ENCODE measurements around the gene NSMCE4A.
"Not testable (repeated sequence)": the region's sequence is repeated elsewhere in the genome, so short reads cannot be mapped to it uniquely, and the experiment has no call there.

NSMCE4A gene

GRCh38 chr10:121942749-121943416 is 32.1 kb downstream of the NSMCE4A start:
- no peaks in the 10 kb centered on the region for H3F3A ChIP-seq (ENCODE audit: insufficient read depth, low read length)
- H3K4me3 ChIP-seq (ENCODE audit: low read length): no peak overlapping the region
- no peaks in the 10 kb centered on the region for H3K4me1 ChIP-seq (ENCODE audit: low read length)
- TF ChIP-seq EZH2 (optimal IDR thresholded peaks at IDR 0.05; ENCODE audit: low read depth, low read length) (no peak), EZH2phosphoT487 (IDR thresholded peaks at IDR 0.05; ENCODE audit: low read length) (no peak), CTCF (IDR thresholded peaks at IDR 0.05; ENCODE audit: low read length) (no peak)
- H3K4me2 ChIP-seq (ENCODE audit: low read depth, low read length): no peak overlapping the region
- no peak for DNase-seq
- no peak overlapping the region for H3K27ac ChIP-seq (ENCODE audit: low read length)
- no peaks in the 10 kb centered on the region for H3K36me3 ChIP-seq (replicated peaks; ENCODE audit: insufficient read depth, low read length)
- H4K20me1 ChIP-seq (ENCODE audit: insufficient read depth, low read length): no peaks in the 10 kb centered on the region
- H3K79me2 ChIP-seq (ENCODE audit: low read length): no peaks in the 10 kb centered on the region
- H3K9me2 ChIP-seq (replicated peaks; ENCODE audit: insufficient read depth, low read length): no peaks in the 10 kb centered on the region
- H3K9me3 ChIP-seq (replicated peaks; ENCODE audit: insufficient read depth, low read length): no peaks in the 10 kb centered on the region
- H3K27me3 ChIP-seq (replicated peaks; ENCODE audit: insufficient read depth, low read length): no peaks in the 10 kb centered on the region
- H2AFZ ChIP-seq (ENCODE audit: low read length): no peak overlapping the region
- no peak overlapping the region for H3K9ac ChIP-seq (ENCODE audit: low read length)

- no peaks in the 10 kb centered on the region for H3K9me2 ChIP-seq (replicated peaks; ENCODE audit: insufficient read depth, low read length)
- H3K9ac ChIP-seq (ENCODE audit: low read length): no peak overlapping the region
- H3K4me1 ChIP-seq (ENCODE audit: low read length): no peaks in the 10 kb centered on the region
- H3K27ac ChIP-seq (ENCODE audit: low read length): no peak overlapping the region
- H4K20me1 ChIP-seq (ENCODE audit: insufficient read depth, low read length): no peaks in the 10 kb centered on the region
- TF ChIP-seq EZH2phosphoT487 (IDR thresholded peaks at IDR 0.05; ENCODE audit: low read length): no peak
- H3K4me2 ChIP-seq (ENCODE audit: low read depth, low read length): no peak overlapping the region
- H3K36me3 ChIP-seq (replicated peaks; ENCODE audit: insufficient read depth, low read length): no peaks in the 10 kb centered on the region
- no peaks in the 10 kb centered on the region for H3F3A ChIP-seq (ENCODE audit: insufficient read depth, low read length)
- no peaks in the 10 kb centered on the region for H3K27me3 ChIP-seq (replicated peaks; ENCODE audit: insufficient read depth, low read length)
- H2AFZ ChIP-seq (ENCODE audit: low read length): no peak overlapping the region
- DNase-seq: no peak
- H3K9me3 ChIP-seq (replicated peaks; ENCODE audit: insufficient read depth, low read length): no peaks in the 10 kb centered on the region
- no peaks in the 10 kb centered on the region for H3K79me2 ChIP-seq (ENCODE audit: low read length)
- no peak overlapping the region for H3K4me3 ChIP-seq (ENCODE audit: low read length)
These were observed 33.5 kb downstream of the NSMCE4A start for GRCh38 chr10:121941532-121941931.

- H3K27ac ChIP-seq (ENCODE audit: low read length): no peak overlapping the region
- no peak overlapping the region for H3K4me2 ChIP-seq (ENCODE audit: low read depth, low read length)
- H4K20me1 ChIP-seq (ENCODE audit: insufficient read depth, low read length): no peaks in the 10 kb centered on the region
- no peaks in the 10 kb centered on the region for H3K4me1 ChIP-seq (ENCODE audit: low read length)
- no peaks in the 10 kb centered on the region for H3K27me3 ChIP-seq (replicated peaks; ENCODE audit: insufficient read depth, low read length)
- DNase-seq: no peak
- no peaks in the 10 kb centered on the region for H3K36me3 ChIP-seq (replicated peaks; ENCODE audit: insufficient read depth, low read length)
- H3K4me3 ChIP-seq (ENCODE audit: low read length): no peak overlapping the region
- H3K79me2 ChIP-seq (ENCODE audit: low read length): no peaks in the 10 kb centered on the region
- H3K9ac ChIP-seq (ENCODE audit: low read length): no peak overlapping the region
- no peaks in the 10 kb centered on the region for H3F3A ChIP-seq (ENCODE audit: insufficient read depth, low read length)
- TF ChIP-seq EZH2phosphoT487 (IDR thresholded peaks at IDR 0.05; ENCODE audit: low read length) (no peak), CTCF (IDR thresholded peaks at IDR 0.05; ENCODE audit: low read length) (no peak), EZH2 (optimal IDR thresholded peaks at IDR 0.05; ENCODE audit: low read depth, low read length) (no peak)
- no peak overlapping the region for H2AFZ ChIP-seq (ENCODE audit: low read length)
- no peaks in the 10 kb centered on the region for H3K9me2 ChIP-seq (replicated peaks; ENCODE audit: insufficient read depth, low read length)
- H3K9me3 ChIP-seq (replicated peaks; ENCODE audit: insufficient read depth, low read length): no peaks in the 10 kb centered on the region
These were observed 38.7 kb downstream of the NSMCE4A start for GRCh38 chr10:121936295-121936694.

GRCh38 chr10:121935702-121936101 is 39.3 kb downstream of the NSMCE4A start:
- H3K36me3 ChIP-seq (replicated peaks; ENCODE audit: insufficient read depth, low read length): no peaks in the 10 kb centered on the region
- H3K4me3 ChIP-seq (ENCODE audit: low read length): no peak overlapping the region
- H2AFZ ChIP-seq (ENCODE audit: low read length): no peak overlapping the region
- no peaks in the 10 kb centered on the region for H3K79me2 ChIP-seq (ENCODE audit: low read length)
- H3K4me2 ChIP-seq (ENCODE audit: low read depth, low read length): no peak overlapping the region
- H3K9ac ChIP-seq (ENCODE audit: low read length): no peak overlapping the region
- TF ChIP-seq EZH2 (optimal IDR thresholded peaks at IDR 0.05; ENCODE audit: low read depth, low read length) (no peak), CTCF (IDR thresholded peaks at IDR 0.05; ENCODE audit: low read length) (no peak), EZH2phosphoT487 (IDR thresholded peaks at IDR 0.05; ENCODE audit: low read length) (no peak)
- H3K9me3 ChIP-seq (replicated peaks; ENCODE audit: insufficient read depth, low read length): no peaks in the 10 kb centered on the region
- no peaks in the 10 kb centered on the region for H3K9me2 ChIP-seq (replicated peaks; ENCODE audit: insufficient read depth, low read length)
- H3K27ac ChIP-seq (ENCODE audit: low read length): no peak overlapping the region
- no peak for DNase-seq
- no peaks in the 10 kb centered on the region for H3F3A ChIP-seq (ENCODE audit: insufficient read depth, low read length)
- no peaks in the 10 kb centered on the region for H3K4me1 ChIP-seq (ENCODE audit: low read length)
- H3K27me3 ChIP-seq (replicated peaks; ENCODE audit: insufficient read depth, low read length): no peaks in the 10 kb centered on the region
- H4K20me1 ChIP-seq (ENCODE audit: insufficient read depth, low read length): no peaks in the 10 kb centered on the region

- H3K27me3 ChIP-seq (replicated peaks; ENCODE audit: insufficient read depth, low read length); H3K27ac ChIP-seq (ENCODE audit: low read length): not testable (repeated sequence)
These were observed 44.5 kb downstream of the NSMCE4A start for GRCh38 chr10:121930268-121931085.

More at GRCh38 chr10:121930268-121931085, 44.5 kb downstream of the NSMCE4A start:
- not testable (repeated sequence) for H3K36me3 ChIP-seq (replicated peaks; ENCODE audit: insufficient read depth, low read length); H3K9ac ChIP-seq (ENCODE audit: low read length); H3K9me3 ChIP-seq (replicated peaks; ENCODE audit: insufficient read depth, low read length); H3K4me3 ChIP-seq (ENCODE audit: low read length); H3F3A ChIP-seq (ENCODE audit: insufficient read depth, low read length); H3K9me2 ChIP-seq (replicated peaks; ENCODE audit: insufficient read depth, low read length); H4K20me1 ChIP-seq (ENCODE audit: insufficient read depth, low read length); H3K4me1 ChIP-seq (ENCODE audit: low read length); DNase-seq; H3K4me2 ChIP-seq (ENCODE audit: low read depth, low read length); H2AFZ ChIP-seq (ENCODE audit: low read length)
- peaks cover 30% of the 10 kb centered on the region for H3K79me2 ChIP-seq (ENCODE audit: low read length)
